ENCODE results near the gene KRT77.

KRT77 gene

GRCh38 chr12:52690351-52691075 is 12.8 kb downstream of the KRT77 start:
- no peaks in the 10 kb centered on the region for H3K4me1 ChIP-seq (ENCODE audit: control insufficient read depth, insufficient read depth, low read length)
- H3K36me3 ChIP-seq (ENCODE audit: control insufficient read depth in 2 of 2, insufficient read depth in 1 of 2, low read length in 2 of 2) = no peaks in the 10 kb centered on the region
- no peak overlapping the region for H3K4me3 ChIP-seq (ENCODE audit: low read depth, low read length)
- H3K27ac ChIP-seq (ENCODE audit: extremely low read depth, low read depth, low read length) = no peak overlapping the region
- no peaks in the 10 kb centered on the region for H3K9me3 ChIP-seq (ENCODE audit: control insufficient read depth, insufficient read depth, low read depth, low read length)
- TF ChIP-seq ZBTB8A (tag by site-specific recombination; IDR thresholded peaks at IDR 0.05) = no peak
- TF ChIP-seq, protein P1, sequence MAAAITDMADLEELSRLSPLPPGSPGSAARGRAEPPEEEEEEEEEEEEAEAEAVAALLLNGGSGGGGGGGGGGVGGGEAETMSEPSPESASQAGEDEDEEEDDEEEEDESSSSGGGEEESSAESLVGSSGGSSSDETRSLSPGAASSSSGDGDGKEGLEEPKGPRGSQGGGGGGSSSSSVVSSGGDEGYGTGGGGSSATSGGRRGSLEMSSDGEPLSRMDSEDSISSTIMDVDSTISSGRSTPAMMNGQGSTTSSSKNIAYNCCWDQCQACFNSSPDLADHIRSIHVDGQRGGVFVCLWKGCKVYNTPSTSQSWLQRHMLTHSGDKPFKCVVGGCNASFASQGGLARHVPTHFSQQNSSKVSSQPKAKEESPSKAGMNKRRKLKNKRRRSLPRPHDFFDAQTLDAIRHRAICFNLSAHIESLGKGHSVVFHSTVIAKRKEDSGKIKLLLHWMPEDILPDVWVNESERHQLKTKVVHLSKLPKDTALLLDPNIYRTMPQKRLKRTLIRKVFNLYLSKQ (tag by site-specific recombination; IDR thresholded peaks at IDR 0.05; ENCODE audit: borderline replicate concordance) = no peak
- no peak for TF ChIP-seq PRDM4 (tag by site-specific recombination; IDR thresholded peaks at IDR 0.05)
- TF ChIP-seq KLF16 (tag by site-specific recombination; IDR thresholded peaks at IDR 0.05) = no peak
- TF ChIP-seq ZFP69B (tag by site-specific recombination; IDR thresholded peaks at IDR 0.05) = no peak
- no peak for TF ChIP-seq ZNF777 (tag by site-specific recombination; IDR thresholded peaks at IDR 0.05; ENCODE audit: borderline replicate concordance)
- TF ChIP-seq KLF8 (tag by site-specific recombination; IDR thresholded peaks at IDR 0.05) = no peak
- no peak for TF ChIP-seq ZNF398 (tag by site-specific recombination; IDR thresholded peaks at IDR 0.05)
- TF ChIP-seq BCL11B (tag by site-specific recombination; IDR thresholded peaks at IDR 0.05; ENCODE audit: low read depth) = no peak
- TF ChIP-seq ZNF140 (tag by site-specific recombination; IDR thresholded peaks at IDR 0.05) = no peak
- TF ChIP-seq, protein P2, sequence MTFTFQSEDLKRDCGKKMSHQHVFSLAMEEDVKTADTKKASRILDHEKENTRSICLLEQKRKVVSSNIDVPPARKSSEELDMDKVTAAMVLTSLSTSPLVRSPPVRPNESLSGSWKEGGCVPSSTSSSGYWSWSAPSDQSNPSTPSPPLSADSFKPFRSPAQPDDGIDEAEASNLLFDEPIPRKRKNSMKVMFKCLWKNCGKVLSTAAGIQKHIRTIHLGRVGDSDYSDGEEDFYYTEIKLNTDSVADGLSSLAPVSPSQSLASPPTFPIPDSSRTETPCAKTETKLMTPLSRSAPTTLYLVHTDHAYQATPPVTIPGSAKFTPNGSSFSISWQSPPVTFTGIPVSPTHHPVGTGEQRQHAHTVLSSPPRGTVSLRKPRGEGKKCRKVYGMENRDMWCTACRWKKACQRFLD (tag by site-specific recombination; IDR thresholded peaks at IDR 0.05) = no peak
- TF ChIP-seq ZNF2 (tag by site-specific recombination; IDR thresholded peaks at IDR 0.05) = no peak
- no peak for TF ChIP-seq ZEB2 (tag by site-specific recombination; IDR thresholded peaks at IDR 0.05)
- TF ChIP-seq ZNF623 (tag by site-specific recombination; IDR thresholded peaks at IDR 0.05) = no peak
- TF ChIP-seq TSHZ1 (tag by site-specific recombination; IDR thresholded peaks at IDR 0.05; ENCODE audit: borderline replicate concordance) = no peak
- TF ChIP-seq ZNF157 (tag by site-specific recombination; IDR thresholded peaks at IDR 0.05) = no peak
- TF ChIP-seq ZNF16 (tag by site-specific recombination; IDR thresholded peaks at IDR 0.05; ENCODE audit: low read depth) = no peak
- TF ChIP-seq, protein P3, sequence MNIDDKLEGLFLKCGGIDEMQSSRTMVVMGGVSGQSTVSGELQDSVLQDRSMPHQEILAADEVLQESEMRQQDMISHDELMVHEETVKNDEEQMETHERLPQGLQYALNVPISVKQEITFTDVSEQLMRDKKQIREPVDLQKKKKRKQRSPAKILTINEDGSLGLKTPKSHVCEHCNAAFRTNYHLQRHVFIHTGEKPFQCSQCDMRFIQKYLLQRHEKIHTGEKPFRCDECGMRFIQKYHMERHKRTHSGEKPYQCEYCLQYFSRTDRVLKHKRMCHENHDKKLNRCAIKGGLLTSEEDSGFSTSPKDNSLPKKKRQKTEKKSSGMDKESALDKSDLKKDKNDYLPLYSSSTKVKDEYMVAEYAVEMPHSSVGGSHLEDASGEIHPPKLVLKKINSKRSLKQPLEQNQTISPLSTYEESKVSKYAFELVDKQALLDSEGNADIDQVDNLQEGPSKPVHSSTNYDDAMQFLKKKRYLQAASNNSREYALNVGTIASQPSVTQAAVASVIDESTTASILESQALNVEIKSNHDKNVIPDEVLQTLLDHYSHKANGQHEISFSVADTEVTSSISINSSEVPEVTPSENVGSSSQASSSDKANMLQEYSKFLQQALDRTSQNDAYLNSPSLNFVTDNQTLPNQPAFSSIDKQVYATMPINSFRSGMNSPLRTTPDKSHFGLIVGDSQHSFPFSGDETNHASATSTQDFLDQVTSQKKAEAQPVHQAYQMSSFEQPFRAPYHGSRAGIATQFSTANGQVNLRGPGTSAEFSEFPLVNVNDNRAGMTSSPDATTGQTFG (tag by site-specific recombination; IDR thresholded peaks at IDR 0.05; ENCODE audit: borderline replicate concordance) = no peak
- TF ChIP-seq ZNF549 (tag by site-specific recombination; IDR thresholded peaks at IDR 0.05) = no peak
- no peak for TF ChIP-seq TRIM28 (IDR thresholded peaks at IDR 0.05; ENCODE audit: borderline replicate concordance, low read length)
- ChIA-PET POLR2A (no interaction called here), CTCF (interaction anchor here (0.6 to 1.1 kb wide), 4 partner anchors 26 to 189 kb away, joined by 3 to 6 read pairs (median 4); partner anchors contain the start of gene KRT71)

Data from HEK293 (cell line).